Purkinje cell (primary cell): Measurements from ENCODE around the gene BEND6. TPM values are rescaled to one million over a fixed set of nuclear protein-coding genes. Genes with fewer than 3 reads are reported as not detected.

Experiments
- polyA plus RNA-seq: library from polyadenylated mRNA; unstranded; fragments of >200 nt; fragmentation: Nextera tagmentation; gene quantifications from 2 replicates; pipeline ENCODE4 v1.2.1, GENCODE V29; 2014

BEND6 gene, protein sequence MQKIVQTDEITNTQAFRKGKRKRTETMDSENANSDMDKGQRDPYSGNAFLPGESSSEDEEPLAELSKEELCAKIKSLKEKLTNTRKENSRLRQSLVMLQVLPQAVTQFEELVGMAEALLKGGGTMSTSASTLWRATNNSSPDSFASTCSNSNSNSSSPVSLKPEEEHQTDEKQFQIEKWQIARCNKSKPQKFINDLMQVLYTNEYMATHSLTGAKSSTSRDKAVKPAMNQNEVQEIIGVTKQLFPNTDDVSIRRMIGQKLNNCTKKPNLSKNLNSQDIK
- polyA plus RNA-seq: 28.0 and 29.8 TPM in 2 replicates

GRCh38 chr6:56954403-56955170 lies at the start of gene BEND6:
Gene BEND6 (plus strand): TSS chr6:56955107. CDS start chr6:56981811, 26,704 bp downstream.

DNA sequence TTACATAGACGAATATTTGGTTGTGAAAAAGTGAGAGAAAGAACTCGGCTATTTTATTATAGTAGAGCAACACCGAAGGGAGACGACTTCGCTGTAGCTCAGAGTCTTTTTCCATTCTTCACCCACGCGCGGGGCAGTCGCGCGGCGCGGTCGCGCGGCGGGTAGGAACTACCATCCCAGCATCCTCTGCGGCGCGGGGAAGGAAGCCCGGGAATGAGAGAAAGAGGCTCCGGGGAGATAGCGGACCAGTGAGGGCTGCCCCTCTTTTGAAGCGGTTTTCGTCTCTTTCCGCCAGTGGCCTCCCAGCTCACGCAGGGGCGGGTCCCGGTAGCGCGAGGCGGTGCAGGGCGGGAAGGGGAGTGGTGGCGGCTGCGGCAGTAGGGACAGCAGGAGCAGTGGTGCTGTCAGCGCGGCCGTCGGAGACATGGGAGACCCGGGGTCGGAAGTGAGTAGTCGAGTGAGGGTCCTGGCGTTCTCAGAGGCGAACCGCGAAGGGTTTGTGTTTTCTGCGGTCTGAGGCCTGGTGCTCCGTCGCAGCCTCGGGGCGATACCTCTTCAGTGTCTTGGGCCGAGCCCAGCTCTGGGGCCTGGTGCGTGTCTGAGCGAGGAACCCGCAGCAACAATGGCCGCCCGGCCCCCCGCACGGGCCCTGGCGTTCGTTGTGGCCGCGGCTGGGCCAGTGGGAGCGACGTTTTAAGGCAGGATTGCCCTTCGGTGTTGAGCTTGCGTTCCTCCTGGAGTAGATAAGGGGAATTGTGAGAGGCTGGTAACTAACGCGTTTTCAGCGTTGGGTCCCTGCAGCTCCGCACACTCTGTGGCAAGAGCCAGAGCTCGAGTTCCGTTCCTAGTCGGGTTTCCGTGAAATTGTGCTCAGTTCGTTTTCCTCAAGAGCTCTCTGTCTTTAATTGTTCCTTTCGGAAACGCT lies 91.7 kb downstream of the BEND6 start, which contains the start of gene KIAA1586:
Gene KIAA1586 (plus strand): TSS at position 362 of the 925 bp plus-strand sequence. CDS start 63 bp downstream, at position 425.

Other genes with a start within 250 kb of the BEND6 start
- gene KIAA1586, start 91.6 kb downstream of the BEND6 start, polyA plus RNA-seq: 41.7 and 62.9 TPM in 2 replicates
- gene ZNF451, start 135.1 kb downstream of the BEND6 start, polyA plus RNA-seq: 19.8 and 38.9 TPM in 2 replicates
- gene BAG2, start 217.2 kb downstream of the BEND6 start, polyA plus RNA-seq: 2.9 and 4.8 TPM in 2 replicates